G401 (cell line): ENCODE data around the gene PEMT. TPM values are rescaled to one million over a fixed set of nuclear protein-coding genes. Genes with fewer than 3 reads are reported as not detected.

Experiments
- total RNA-seq: library from RNA; depleted of rRNA; stranded (reverse); fragments of >200 nt; shearing (Covaris generic); gene quantifications from 2 replicates; pipeline ENCODE4 v1.2.3, GENCODE V29; 2014; rRNA removed

The PEMT gene
- total RNA-seq, 1 experiment from 2014 or later: 43.1 TPM

Other genes with a start within 250 kb of the PEMT start
- 16.4 and 21.1 TPM in 2 replicates for gene MED9, start 114.7 kb downstream of the PEMT start, total RNA-seq
- not detected in 2 replicates for gene RASD1, start 95.3 kb downstream of the PEMT start, total RNA-seq
- gene RAI1, start 89.8 kb upstream of the PEMT start, total RNA-seq: 12.0 and 13.8 TPM in 2 replicates
- gene SREBF1, start 245.3 kb upstream of the PEMT start, total RNA-seq: 116 and 155 TPM in 2 replicates